RWPE2 (cell line): ENCODE data around the gene ARHGAP19.
"Not testable (repeated sequence)": the region's sequence is repeated elsewhere in the genome, so short reads cannot be mapped to it uniquely, and the experiment has no call there.

Experiments
- ATAC-seq: fragments of 200-7000 bp; cut with Tn5 transposase; 3 replicates; pipeline ENCODE4 v1.9.1; 2021; ENCODE audit warnings: low read depth
- DNase-seq: peaks from one replicate; pipeline ENCODE4 v3.0.0-alpha.2; 2020; ENCODE audit warnings: low spot score
- H3K27ac ChIP-seq: fragments of 450-650 bp; 2 replicates; pipeline ENCODE4 v1.5.1; 2017; ENCODE audit warnings: mild to moderate bottlenecking; ENCODE audit not compliant: poor library complexity, severe bottlenecking
- H3K27me3 ChIP-seq: fragments of 250-450 bp; sonication (Bioruptor Pico); 2 replicates; pipeline ENCODE4 v1.5.1; 2021; ENCODE audit warnings: mild to moderate bottlenecking, moderate library complexity; ENCODE audit not compliant: insufficient read depth, poor library complexity, severe bottlenecking
- H3K36me3 ChIP-seq: fragments of 250-450 bp; sonication (Bioruptor Pico); 2 replicates; pipeline ENCODE4 v1.5.1; 2020; ENCODE audit warnings: low read depth, mild to moderate bottlenecking, moderate library complexity
- H3K4me1 ChIP-seq: fragments of 250-450 bp; sonication (Bioruptor Pico); 2 replicates; pipeline ENCODE4 v1.5.1; 2021; ENCODE audit warnings: mild to moderate bottlenecking, moderate library complexity; ENCODE audit not compliant: insufficient read depth, poor library complexity, severe bottlenecking
- H3K4me3 ChIP-seq: fragments of 250-450 bp; sonication (Bioruptor Pico); 2 replicates; pipeline ENCODE4 v1.5.1; 2021; ENCODE audit warnings: mild to moderate bottlenecking, moderate library complexity; ENCODE audit not compliant: severe bottlenecking
- H3K9me3 ChIP-seq: fragments of 250-450 bp; sonication (Bioruptor Pico); 2 replicates; pipeline ENCODE4 v1.5.1; 2021; ENCODE audit warnings: mild to moderate bottlenecking, moderate library complexity; ENCODE audit not compliant: severe bottlenecking
- CTCF ChIP-seq: fragments of 450-650 bp; IDR thresholded peaks from one replicate; pipeline ENCODE4 v1.5.1; 2017; ENCODE audit warnings: mild to moderate bottlenecking, moderate library complexity; ENCODE audit not compliant: poor library complexity, severe bottlenecking

Gene ARHGAP19

GRCh38 chr10:97274828-97275227 lies 17.6 kb downstream of the ARHGAP19 start:
- Histone ChIP-seq H3K36me3 (no peaks in the 10 kb centered on the region), H3K4me1 (peaks cover 6% of the 10 kb centered on the region), H3K27me3 (no peaks in the 10 kb centered on the region), H3K27ac (no peak overlapping the region), H3K9me3 (no peaks in the 10 kb centered on the region), H3K4me3 (no peak overlapping the region)
- no peak for TF ChIP-seq CTCF
- ATAC-seq = no peak
- DNase-seq = no peak

- Histone ChIP-seq H3K9me3 (no peaks in the 10 kb centered on the region), H3K27me3 (no peaks in the 10 kb centered on the region), H3K36me3 (no peaks in the 10 kb centered on the region), H3K4me1 (peaks cover under 1% of the 10 kb centered on the region), H3K4me3 (no peak overlapping the region), H3K27ac (no peak overlapping the region)
- no peak for TF ChIP-seq CTCF
- DNase-seq (no peak), ATAC-seq (no peak)
Observed at GRCh38 chr10:97273700-97274099, 18.7 kb downstream of the ARHGAP19 start.

- Histone ChIP-seq H3K27ac (no peak overlapping the region), H3K4me1 (no peaks in the 10 kb centered on the region), H3K36me3 (no peaks in the 10 kb centered on the region), H3K4me3 (no peak overlapping the region), H3K9me3 (no peaks in the 10 kb centered on the region), H3K27me3 (no peaks in the 10 kb centered on the region)
- DNase-seq (no peak), ATAC-seq (no peak)
- TF ChIP-seq CTCF = no peak
Observed at GRCh38 chr10:97270523-97271154, 21.8 kb downstream of the ARHGAP19 start.

- Histone ChIP-seq H3K36me3 (peaks cover 3% of the 10 kb centered on the region; the same call in 1 of the 2 replicates), H3K27ac (no peak overlapping the region), H3K27me3 (no peaks in the 10 kb centered on the region), H3K9me3 (no peaks in the 10 kb centered on the region), H3K4me1 (no peaks in the 10 kb centered on the region), H3K4me3 (no peak overlapping the region)
- no peak for TF ChIP-seq CTCF
- DNase-seq = no peak
- ATAC-seq = no peak
Observed at GRCh38 chr10:97267671-97268070, 24.8 kb downstream of the ARHGAP19 start.

GRCh38 chr10:97265095-97265494 lies 27.3 kb downstream of the ARHGAP19 start:
- not testable (repeated sequence) for H3K4me1 ChIP-seq, ATAC-seq, DNase-seq, H3K36me3 ChIP-seq, H3K4me3 ChIP-seq, H3K27ac ChIP-seq, H3K9me3 ChIP-seq, H3K27me3 ChIP-seq
